ENCODE results near the gene GHRH.

Gene GHRH

GRCh38 chr20:37243076-37243936 is 18.3 kb downstream of the GHRH start:
- DNase-seq (ENCODE audit: extremely low spot score, insufficient read length, low read depth) (no peak), FAIRE-seq (no peak)

- DNase-seq (ENCODE audit: extremely low spot score, insufficient read length, low read depth), result no peak
- FAIRE-seq, result no peak
These were observed 19.1 kb downstream of the GHRH start for GRCh38 chr20:37242503-37242902.

- no peak for FAIRE-seq
- DNase-seq (ENCODE audit: extremely low spot score, insufficient read length, low read depth), result no peak
These were observed 21.1 kb downstream of the GHRH start for GRCh38 chr20:37240337-37241067.

- DNase-seq (ENCODE audit: extremely low spot score, insufficient read length, low read depth), result no peak
- FAIRE-seq, result no peak
These were observed 22.6 kb downstream of the GHRH start for GRCh38 chr20:37238935-37239451.

- no peak for FAIRE-seq
- no peak for DNase-seq (ENCODE audit: extremely low spot score, insufficient read length, low read depth)
These were observed 23.2 kb downstream of the GHRH start for GRCh38 chr20:37238426-37238825.

GRCh38 chr20:37237656-37238055 is 24.0 kb downstream of the GHRH start:
- DNase-seq (ENCODE audit: extremely low spot score, insufficient read length, low read depth) (no peak), FAIRE-seq (no peak)

GRCh38 chr20:37236462-37236861 is 25.2 kb downstream of the GHRH start:
- FAIRE-seq (no peak), DNase-seq (ENCODE audit: extremely low spot score, insufficient read length, low read depth) (no peak)

GRCh38 chr20:37235065-37235464 is 26.5 kb downstream of the GHRH start:
- no peak for FAIRE-seq
- DNase-seq (ENCODE audit: extremely low spot score, insufficient read length, low read depth), result no peak

- no peak for FAIRE-seq
These were observed 27.4 kb downstream of the GHRH start for GRCh38 chr20:37234254-37234581.

GRCh38 chr20:37233548-37234253 is 27.9 kb downstream of the GHRH start:
- no peak for DNase-seq (ENCODE audit: extremely low spot score, insufficient read length, low read depth)
- no peak for FAIRE-seq

More at GRCh38 chr20:37234254-37234581, 27.4 kb downstream of the GHRH start:
- DNase-seq (ENCODE audit: extremely low spot score, insufficient read length, low read depth), result no peak

- FAIRE-seq (no peak), DNase-seq (ENCODE audit: extremely low spot score, insufficient read length, low read depth) (no peak)
These were observed 29.5 kb downstream of the GHRH start for GRCh38 chr20:37231947-37232630.

- DNase-seq (ENCODE audit: extremely low spot score, insufficient read length, low read depth) (no peak), FAIRE-seq (no peak)
These were observed 31.4 kb downstream of the GHRH start for GRCh38 chr20:37230200-37230599.

- no peak for DNase-seq (ENCODE audit: extremely low spot score, insufficient read length, low read depth)
- no peak for FAIRE-seq
These were observed 32.3 kb downstream of the GHRH start for GRCh38 chr20:37229357-37229756.

GRCh38 chr20:37228656-37229055 is 33.0 kb downstream of the GHRH start:
- no peak for DNase-seq (ENCODE audit: extremely low spot score, insufficient read length, low read depth)
- FAIRE-seq, result no peak

- DNase-seq (ENCODE audit: extremely low spot score, insufficient read length, low read depth) (no peak), FAIRE-seq (no peak)
These were observed 33.5 kb downstream of the GHRH start for GRCh38 chr20:37228082-37228481.

- no peak for DNase-seq (ENCODE audit: extremely low spot score, insufficient read length, low read depth)
- FAIRE-seq, result no peak
These were observed 34.7 kb downstream of the GHRH start for GRCh38 chr20:37226889-37227288.

- no peak for FAIRE-seq
- DNase-seq (ENCODE audit: extremely low spot score, insufficient read length, low read depth), result no peak
These were observed 36.5 kb downstream of the GHRH start for GRCh38 chr20:37225146-37225545.

GRCh38 chr20:37223053-37223452 is 38.6 kb downstream of the GHRH start:
- DNase-seq (ENCODE audit: extremely low spot score, insufficient read length, low read depth) (no peak), FAIRE-seq (peak; percentile 24)

GRCh38 chr20:37222086-37222485 is 39.5 kb downstream of the GHRH start:
- FAIRE-seq (no peak), DNase-seq (ENCODE audit: extremely low spot score, insufficient read length, low read depth) (no peak)

GRCh38 chr20:37220731-37221130 is 40.9 kb downstream of the GHRH start:
- DNase-seq (ENCODE audit: extremely low spot score, insufficient read length, low read depth) (no peak), FAIRE-seq (no peak)
